Activated CD8-positive, alpha-beta memory T cell treated with anti-CD3 and anti-CD28 coated beads, Interleukin-2, amount 50 U/mL, for 1 hour (primary cell): ENCODE results near the gene ZHX3.
"Not testable (repeated sequence)": the region's sequence is repeated elsewhere in the genome, so short reads cannot be mapped to it uniquely, and the experiment has no call there.

ENCODE experiments used
- DNase-seq: peaks from one replicate; pipeline ENCODE4 v3.0.0-alpha.2; 2020; ENCODE audit errors: extremely low read depth

The ZHX3 gene

DNA sequence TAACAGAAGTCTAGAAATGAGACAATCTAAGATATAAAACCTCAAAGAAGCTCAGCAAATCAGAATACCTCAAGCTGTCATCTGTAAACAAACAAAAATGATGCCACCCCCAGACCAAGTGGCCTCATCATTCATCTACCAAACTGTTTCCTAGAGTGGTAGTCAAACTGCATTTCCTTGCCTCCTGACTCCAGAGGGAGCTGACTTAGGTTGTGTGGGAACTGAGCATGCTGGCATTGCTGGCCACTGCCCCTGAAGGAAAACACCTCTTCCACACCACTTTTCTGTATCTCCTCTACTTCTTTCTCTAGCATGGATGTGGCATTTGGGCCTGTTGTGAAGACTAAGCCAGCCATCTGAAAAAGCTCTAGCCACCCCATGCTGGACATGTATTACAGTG, 56.3 kb downstream of the ZHX3 start:
- no peak for DNase-seq

GRCh38 chr20:41260734-41261220, 56.8 kb downstream of the ZHX3 start:
- no peak for DNase-seq

- no peak for DNase-seq
Observed at GRCh38 chr20:41259309-41259708, 58.2 kb downstream of the ZHX3 start.

GRCh38 chr20:41258474-41258873, 59.1 kb downstream of the ZHX3 start:
- DNase-seq, result no peak

- DNase-seq, result no peak
Observed at GRCh38 chr20:41256516-41256915, 61.0 kb downstream of the ZHX3 start.

DNA sequence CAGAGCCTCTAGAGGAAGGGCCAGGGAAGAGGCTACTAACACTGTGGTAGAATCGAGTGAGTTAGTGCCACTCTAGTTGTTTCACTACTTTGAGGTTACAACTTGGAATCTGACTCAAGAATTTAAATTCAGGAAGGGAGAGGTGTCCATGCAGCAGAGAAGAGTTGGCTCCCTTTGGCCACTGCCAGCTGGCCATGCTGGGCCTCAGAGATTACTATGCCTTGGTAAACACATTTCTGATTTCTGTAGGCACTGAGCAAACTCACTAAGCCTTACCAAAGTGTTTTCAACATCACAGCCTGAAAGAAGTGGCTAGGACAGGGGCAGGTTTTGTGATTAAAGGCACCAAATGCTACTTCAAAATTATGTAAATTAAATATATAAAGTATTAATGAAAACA, 61.9 kb downstream of the ZHX3 start:
- no peak for DNase-seq

DNA sequence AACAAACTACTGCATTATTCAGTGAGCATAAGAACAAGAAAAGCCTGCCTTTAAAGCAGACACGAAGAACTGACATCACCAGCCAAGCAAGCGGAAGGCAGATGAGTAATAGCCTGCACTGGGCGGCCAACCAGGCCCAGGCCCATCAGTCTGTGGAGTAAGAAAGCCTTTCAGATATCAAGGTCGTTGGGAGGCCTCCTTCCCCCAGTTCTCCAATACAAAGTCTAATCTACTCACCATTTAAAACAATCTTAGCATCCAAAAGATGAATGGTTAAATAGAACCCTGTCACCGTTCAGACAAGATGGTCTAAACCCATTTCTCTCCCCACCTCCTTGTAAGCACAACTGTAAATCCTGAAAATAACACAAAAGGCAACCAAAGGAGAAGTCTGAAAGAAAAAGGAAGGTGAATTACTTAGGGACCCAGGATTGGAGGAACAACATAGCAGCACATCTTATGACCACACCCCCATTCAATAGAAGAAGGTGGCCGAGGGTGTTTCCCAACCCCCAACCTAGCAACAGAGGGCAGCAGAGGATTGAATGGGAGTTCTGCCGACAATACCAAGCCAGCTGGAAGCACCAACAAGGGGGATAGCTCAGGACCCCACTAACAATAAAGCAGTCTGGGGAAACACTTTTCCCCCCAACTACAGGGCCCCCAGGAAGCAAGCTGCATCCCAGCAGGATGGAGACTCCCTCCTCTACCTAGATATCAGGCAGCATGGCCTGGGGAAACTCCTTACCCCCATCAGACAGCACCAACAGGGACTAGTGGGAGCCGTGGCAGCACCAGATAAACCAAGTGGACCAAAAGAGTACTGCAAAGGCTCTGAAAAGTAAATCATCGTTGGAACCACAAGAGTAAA, 67.9 kb downstream of the ZHX3 start:
- no peak for DNase-seq

- no peak for DNase-seq
Observed at GRCh38 chr20:41248368-41249024, 69.0 kb downstream of the ZHX3 start.

DNA sequence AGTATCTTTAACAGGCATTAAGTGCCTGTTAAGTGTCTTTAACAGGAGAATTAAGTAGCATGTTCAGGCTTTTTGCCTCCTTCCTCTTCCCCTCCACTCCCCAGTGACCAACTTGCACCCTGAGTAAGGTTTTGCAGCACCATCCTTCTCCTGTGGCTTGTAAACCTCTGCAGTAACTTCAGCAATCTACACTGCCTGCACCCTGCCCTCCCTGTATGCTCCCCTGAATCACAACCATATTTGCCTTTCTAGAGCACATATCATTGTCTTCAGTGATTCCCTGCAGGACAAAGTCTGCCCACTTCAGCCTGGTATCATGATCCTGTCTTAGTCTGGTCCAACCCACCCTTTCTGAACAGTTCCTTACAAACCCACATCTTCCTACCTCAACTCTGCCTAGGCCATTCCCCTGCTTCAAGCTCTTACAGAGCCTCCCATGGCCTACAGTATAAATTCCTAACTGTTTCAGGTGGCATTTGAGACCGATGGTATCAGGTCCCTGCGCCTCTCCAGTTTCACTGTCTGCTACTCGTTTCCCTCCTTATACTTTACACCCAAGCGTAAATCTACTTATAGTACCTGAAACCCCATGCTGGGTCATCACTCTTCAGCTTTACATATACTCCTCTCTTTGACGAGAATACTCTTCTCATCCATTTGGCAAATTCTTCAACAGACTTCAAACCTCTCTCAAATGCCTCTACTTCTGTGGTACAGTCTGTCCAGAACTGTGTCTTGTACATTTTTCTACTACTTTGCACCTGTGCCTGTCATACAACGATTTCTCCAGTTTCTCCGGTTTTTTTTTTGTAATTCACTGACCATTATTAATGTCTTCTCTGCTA, 69.8 kb downstream of the ZHX3 start:
- DNase-seq, result no peak

GRCh38 chr20:41245086-41245707, 72.3 kb downstream of the ZHX3 start:
- DNase-seq, result no peak

DNA sequence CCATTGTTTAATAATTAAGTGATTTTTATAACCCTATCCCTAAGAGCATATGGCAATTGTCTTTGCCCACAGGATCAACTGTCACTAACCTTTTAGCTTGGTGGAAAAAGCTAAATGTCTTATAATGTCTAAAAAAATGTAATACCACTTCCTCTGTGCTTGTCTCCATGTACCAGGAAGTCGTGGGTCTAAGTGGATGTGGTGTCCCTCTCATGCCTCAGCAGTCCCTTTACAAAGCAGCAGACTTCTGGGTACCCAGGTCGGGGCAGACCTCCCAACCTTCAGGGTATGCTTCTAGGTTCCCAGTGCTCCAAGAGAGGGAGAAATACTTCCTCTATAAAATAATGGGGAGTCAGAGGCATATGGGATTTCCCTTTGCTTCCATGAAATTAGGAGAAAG, 74.7 kb downstream of the ZHX3 start:
- DNase-seq, result no peak

DNA sequence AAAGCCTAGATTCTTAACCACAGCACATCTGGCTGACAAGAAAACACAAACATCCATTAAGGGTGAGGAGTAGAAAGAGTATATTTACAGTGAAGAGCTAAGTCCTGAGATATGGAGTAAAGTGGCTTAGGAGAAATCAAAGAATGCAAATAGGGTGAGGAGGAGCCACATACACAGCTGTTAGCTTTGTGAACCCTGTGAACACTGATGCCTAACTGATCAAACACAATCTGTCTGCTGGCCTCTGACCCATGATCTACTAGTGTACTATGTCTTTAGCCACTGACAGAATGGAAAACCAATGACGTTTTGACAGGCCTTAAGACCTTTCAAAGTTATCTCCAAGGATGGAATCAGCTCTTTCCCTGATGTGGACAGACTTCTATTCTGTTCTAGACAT, 75.2 kb downstream of the ZHX3 start:
- DNase-seq, result no peak

- not testable (repeated sequence) for DNase-seq
Observed at GRCh38 chr20:41237233-41237632, 80.3 kb downstream of the ZHX3 start.

DNA sequence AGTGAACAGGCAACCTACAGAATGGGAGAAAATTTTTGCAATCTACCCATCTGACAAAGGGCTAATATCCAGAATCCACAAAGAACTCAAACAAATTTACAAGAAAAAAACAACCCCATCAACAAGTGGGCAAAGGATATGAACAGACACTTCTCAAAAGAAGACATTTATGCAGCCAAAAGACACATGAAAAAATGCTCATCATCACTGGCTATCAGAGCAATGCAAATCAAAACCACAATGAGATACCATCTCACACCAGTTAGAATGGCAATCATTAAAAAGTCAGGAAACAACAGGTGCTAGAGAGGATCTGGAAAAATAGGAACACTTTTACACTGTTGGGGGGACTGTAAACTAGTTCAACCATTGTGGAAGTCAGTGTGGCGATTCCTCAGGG, 80.7 kb downstream of the ZHX3 start:
- not testable (repeated sequence) for DNase-seq

- DNase-seq, result no peak
Observed at GRCh38 chr20:41234546-41234945, 83.0 kb downstream of the ZHX3 start.

DNA sequence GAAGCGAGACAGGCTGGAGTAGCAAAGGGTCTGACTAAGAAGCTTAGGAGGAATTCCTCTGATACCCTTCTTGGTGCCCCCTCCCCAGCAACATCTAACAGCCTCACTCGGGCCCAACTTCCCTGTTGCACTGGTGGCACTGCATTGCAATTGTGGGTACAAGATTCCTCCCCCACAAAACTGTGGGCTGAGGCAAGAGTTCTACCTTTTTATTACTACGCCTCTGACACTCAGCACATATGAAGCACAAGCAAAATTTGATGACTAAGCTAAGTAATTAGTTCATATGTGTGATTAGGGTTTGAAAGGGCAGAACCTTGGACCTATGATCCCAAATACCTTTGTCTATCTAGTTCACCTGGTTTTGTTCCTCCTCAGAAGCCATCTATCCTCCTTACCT, 83.5 kb downstream of the ZHX3 start:
- DNase-seq, result no peak

- DNase-seq, result no peak
Observed at GRCh38 chr20:41232973-41233926, 84.3 kb downstream of the ZHX3 start.

DNA sequence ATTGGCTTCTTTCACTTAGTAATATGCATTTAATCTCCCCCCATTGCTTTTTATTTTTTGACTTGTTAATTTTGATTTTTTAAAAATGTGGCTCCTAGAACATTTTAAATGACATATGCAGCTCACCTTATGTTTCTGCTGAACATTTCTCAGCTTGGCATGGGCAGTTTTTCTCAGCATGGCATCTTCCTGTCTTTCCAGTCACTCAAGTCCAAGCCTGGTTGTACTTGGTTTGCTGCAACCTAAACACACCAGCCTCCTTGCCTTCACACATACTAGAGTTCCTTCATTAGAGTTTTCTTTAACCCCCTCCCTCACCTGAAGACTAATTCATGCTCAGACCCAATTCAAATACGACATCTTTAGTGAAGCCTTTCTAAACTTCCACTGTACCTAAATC, 86.4 kb downstream of the ZHX3 start:
- DNase-seq, result no peak

DNA sequence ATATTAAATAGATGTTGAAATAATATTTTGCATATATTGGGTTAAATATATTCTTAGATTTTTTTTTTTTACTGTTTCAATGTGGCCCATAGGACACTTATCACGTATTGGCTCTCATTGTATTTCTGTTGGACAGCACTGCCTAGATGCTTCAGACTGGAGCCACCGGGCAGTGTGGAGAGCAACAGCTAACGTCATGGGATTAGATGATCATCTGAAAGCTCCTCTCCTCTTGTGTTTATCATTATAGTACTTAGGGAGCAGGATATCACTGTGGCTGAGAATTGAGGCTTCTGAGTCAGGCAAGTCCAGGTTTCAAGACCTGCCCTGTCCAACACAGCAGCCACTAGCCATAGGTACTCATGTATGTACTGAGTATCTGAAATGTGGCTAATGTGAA, 87.4 kb downstream of the ZHX3 start:
- DNase-seq, result no peak

GRCh38 chr20:41229259-41229658, 88.3 kb downstream of the ZHX3 start:
- no peak for DNase-seq

- DNase-seq, result no peak
Observed at GRCh38 chr20:41228858-41229257, 88.7 kb downstream of the ZHX3 start.
